Camera-type eye (tissue), 1 donor: ENCODE measurements around the gene TADA2A. TPM values are rescaled to one million over a fixed set of nuclear protein-coding genes. Genes with fewer than 3 reads are reported as not detected.

Source experiments
- total RNA-seq: library from RNA; depleted of rRNA; stranded (reverse); fragments of >200 nt; gene quantifications from one replicate; pipeline ENCODE4 v1.2.3, GENCODE V29; 2014

Gene TADA2A
- total RNA-seq = 33.6 TPM

GRCh38 chr17:37406635-37407461 is at the start of gene TADA2A, which contains the start of gene ACACA:
Gene TADA2A (plus strand): TSS chr17:37406886. CDS start chr17:37411366, 4,480 bp downstream.
Gene ACACA (minus strand): TSS chr17:37406836. CDS start chr17:37406299, 537 bp downstream.

DNA sequence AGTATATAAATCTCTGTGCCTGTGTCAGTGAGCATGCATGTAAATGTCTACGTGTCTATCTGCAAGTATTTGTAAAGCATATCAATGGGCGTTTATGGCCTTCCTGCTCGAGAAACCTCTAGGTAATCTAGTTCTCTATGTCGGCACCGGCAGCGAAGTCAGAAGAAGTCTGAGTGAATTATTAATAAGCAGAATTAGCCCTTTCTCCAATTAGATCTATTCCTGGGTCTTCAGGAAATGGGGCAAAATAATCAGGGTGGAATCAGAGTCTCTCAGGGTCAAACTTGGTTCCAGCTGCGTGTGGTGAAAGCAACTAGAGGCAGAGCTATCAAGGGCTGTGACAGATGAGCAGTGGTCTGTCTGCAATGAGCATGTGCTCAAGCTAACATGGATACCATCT is 31.0 kb upstream of the TADA2A start, which contains the start of gene C17orf78:
C17orf78 (plus strand) TSS at position 280 of the 400 bp plus-strand sequence; CDS start at position 388, 108 bp downstream.

DNA sequence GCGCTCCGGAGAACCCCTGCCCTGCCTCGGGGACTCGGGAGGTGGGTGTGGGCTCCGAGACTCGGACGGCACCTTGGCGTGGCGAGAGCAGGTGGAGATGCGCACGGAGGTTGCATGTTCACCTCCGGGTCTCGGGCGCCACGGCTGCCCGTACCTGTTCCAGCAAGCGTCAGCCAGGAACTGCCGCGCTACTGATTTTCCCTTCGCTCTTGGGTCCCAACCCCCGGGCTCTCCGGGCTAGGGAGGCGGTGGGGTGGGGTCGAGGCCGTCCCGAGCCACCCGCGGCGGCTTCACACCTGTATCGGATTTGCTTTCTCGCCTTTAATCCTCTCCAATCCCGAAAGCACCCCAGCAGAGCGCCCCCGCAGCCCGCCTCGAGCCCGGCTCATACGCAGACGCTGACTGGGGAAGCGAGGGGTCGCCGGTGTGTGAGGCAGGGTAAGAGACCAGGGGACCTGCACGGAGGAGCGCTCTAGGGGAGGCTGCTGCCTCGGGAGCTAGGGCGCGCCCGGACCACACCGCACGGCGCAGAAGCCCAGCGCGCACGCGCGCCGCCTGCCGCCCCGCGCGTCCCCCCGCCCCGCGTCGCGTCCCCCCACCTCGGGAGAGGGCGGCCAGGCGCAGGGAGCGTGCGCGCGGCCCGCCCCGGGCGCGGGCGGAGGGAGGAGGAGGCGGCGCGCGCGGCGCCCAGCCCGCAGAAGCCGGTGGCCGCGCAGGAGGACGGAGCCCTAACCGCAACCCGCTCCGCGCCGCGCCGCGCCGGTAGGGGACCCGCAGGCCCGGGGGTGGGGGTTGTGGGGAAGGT is 82.7 kb downstream of the TADA2A start, which contains the start of gene DUSP14:
DUSP14 (plus strand) TSS at position 695 of the 805 bp plus-strand sequence. CDS start 22,382 bp downstream, outside the sequence.

Other genes starting within 250 kb of the TADA2A start
- gene C17orf78, start 30.9 kb upstream of the TADA2A start, total RNA-seq = not detected
- gene ACACA, start 50 bp upstream of the TADA2A start, total RNA-seq = 70.8 TPM
- gene DUSP14, start 83.0 kb downstream of the TADA2A start, total RNA-seq = 9.7 TPM
- 54.7 TPM for gene SYNRG, start 202.5 kb downstream of the TADA2A start, total RNA-seq
- gene DDX52, start 236.6 kb downstream of the TADA2A start, total RNA-seq = 39.6 TPM